Right lung (tissue), 10 donors: ENCODE measurements around the gene APOO. TPM values are rescaled to one million over a fixed set of nuclear protein-coding genes. Genes with fewer than 3 reads are reported as not detected.

Source experiments
- DNase-seq, 2 donors: peaks; one replicate each; pipeline ENCODE4 v3.0.0-alpha.2; 2013
- long read RNA-seq, 8 donors: transcript quantifications; one replicate each; lab custom pipeline, GENCODE V29; 2026
- polyA plus RNA-seq, 5 donors: library from polyadenylated mRNA; unstranded; fragments of 120-200 nt; gene quantifications; one replicate each; pipeline versions ENCODE4 v1.2.1 to v1.2.3, GENCODE V29; 2013; ENCODE audit warnings: inconsistent platforms in 1 of 5, low replicate concordance in 1 of 5; ENCODE audit not compliant: insufficient read length in 5 of 5, insufficient read depth in 1 of 5

The APOO gene
- 10 to 100 TPM; 16.8 to 23.6 (median 21.6) TPM for polyA plus RNA-seq
- long read RNA-seq, donor 1, partial matches to known transcripts, result 0 of 3 reads
- long read RNA-seq, donor 1, other reads (novel, unspliced or antisense), result 0 of 3 reads
- long read RNA-seq, donor 2, partial matches to known transcripts, result 0 of 2 reads
- long read RNA-seq, donor 2, other reads (novel, unspliced or antisense), result 0 of 2 reads
- long read RNA-seq, donor 3, partial matches to known transcripts, result 0 of 3 reads
- long read RNA-seq, donor 3, other reads (novel, unspliced or antisense), result 0 of 3 reads
- long read RNA-seq, donor 4, partial matches to known transcripts, result 0 of 3 reads
- long read RNA-seq, donor 4, other reads (novel, unspliced or antisense), result 0 of 3 reads
- long read RNA-seq, donor 5, transcript APOO-201 (9 exons, 1,118 nt), result major isoform, 6 of 8 reads
- long read RNA-seq, donor 5, partial matches to known transcripts, result 0 of 8 reads
- long read RNA-seq, donor 5, other reads (novel, unspliced or antisense), result 0 of 8 reads
- long read RNA-seq, donor 6, transcript APOO-201 (9 exons, 1,118 nt), result major isoform, 5 of 6 reads
- long read RNA-seq, donor 6, partial matches to known transcripts, result 0 of 6 reads
- long read RNA-seq, donor 6, other reads (novel, unspliced or antisense), result 0 of 6 reads
- long read RNA-seq, donor 7, partial matches to known transcripts, result 0 of 2 reads
- long read RNA-seq, donor 7, other reads (novel, unspliced or antisense), result 0 of 2 reads
- long read RNA-seq, donor 8, partial matches to known transcripts, result 53 of 56 reads
- long read RNA-seq, donor 8, other reads (novel, unspliced or antisense), result 0 of 56 reads

DNA sequence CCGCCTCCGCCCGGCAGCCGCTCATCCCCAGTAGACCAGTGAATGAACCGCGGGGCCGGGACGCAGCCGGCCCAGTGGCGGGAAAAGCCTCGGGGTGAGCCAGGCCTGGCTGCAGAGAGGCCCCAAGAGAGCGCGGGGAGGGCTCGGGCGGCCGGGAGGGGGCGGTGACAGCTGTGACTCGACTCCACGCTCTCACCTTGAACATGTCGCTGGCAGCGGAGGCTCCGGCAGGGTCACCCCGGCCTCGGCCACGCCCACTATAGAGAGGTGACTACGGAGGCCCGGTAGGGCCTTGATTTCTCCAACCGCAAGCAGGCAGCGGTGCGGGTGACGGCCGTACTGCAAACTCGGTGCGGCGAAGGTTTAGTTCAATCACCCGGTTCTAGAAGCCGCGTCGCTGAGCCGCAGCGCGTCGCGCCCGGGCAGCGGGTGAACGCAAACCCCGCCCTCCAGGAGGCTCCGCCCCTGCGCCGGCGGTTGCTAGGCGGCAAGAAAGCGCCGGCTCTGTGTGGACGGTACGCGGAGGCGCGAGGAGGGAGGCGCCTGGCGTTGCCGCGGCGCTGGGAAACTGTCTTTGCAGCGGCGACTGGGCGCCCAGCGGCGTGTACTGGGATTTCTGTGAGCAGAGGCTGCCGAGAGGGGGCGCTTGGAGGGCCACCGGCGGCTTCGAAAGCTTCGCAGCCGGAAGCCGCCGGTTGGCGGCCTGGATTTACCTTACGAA lies at the start of gene APOO, which contains the start of gene CXorf58:
APOO (minus strand) TSS at position 441 of the 721 bp plus-strand sequence; CDS start at position 205, 236 bp downstream.
CXorf58 (plus strand) TSS at position 509 of the 721 bp plus-strand sequence. CDS start 2,297 bp downstream, outside the sequence.
- peak; percentile 91 to 92 for DNase-seq

DNA sequence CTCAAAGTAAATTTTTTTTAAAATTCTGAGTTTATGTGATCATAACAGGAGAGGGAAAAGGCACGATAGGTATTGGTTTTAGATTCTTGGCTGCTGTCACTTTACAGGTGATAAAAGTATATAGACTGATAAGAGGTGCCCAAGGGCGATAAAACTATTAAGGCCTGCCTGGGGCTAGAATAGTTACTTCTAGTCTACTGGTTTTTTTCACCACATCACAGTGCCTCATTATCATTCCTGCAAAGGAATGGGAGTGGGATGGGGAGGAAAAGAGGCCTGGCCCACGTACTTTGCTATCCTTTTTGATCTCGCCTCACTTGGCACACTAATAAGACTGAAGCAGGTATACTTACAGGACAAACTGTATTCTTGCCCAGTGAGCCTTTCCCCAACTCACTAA lies 46.7 kb upstream of the APOO start:
- no peak for DNase-seq

DNA sequence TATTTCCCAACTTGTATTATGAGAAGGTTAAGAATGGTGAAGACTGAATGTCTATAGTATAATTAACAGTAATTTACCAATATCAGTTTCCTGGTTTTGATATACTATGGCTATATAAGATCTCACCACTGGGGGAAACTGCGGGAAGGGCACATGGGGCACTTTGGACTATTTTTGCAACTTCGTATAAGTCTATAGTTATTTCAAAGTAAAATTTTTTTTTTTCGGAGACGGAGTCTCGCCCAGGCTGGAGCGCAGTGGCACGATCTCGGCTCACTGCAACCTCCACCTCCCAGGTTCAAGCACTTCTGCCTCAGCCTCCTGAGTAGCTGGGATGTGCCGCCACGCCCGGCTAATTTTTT lies 46.2 kb upstream of the APOO start:
- DNase-seq, result no peak

- no peak for DNase-seq
Measured at GRCh38 chrX:23952984-23953907, 45.5 kb upstream of the APOO start.

DNA sequence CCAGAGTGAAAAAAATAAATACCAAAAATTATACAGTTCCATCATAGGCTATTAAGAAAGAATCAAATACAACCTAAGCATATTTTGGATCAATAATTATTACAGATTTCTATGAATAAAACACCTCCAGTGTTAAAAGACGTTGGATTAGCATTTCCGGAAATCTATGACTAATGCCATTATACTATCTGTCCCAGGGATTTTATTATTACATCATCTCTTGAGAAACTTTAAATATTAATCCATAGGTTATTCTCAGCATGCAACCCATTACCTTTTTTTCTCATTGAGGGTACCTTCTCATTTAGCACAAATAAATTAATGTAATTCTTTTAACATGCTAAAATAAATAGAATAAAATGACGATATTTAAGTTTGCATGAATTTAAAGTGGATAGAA lies 44.7 kb upstream of the APOO start:
- DNase-seq, result no peak

- no peak for DNase-seq
Measured at GRCh38 chrX:23945206-23945605, 37.5 kb upstream of the APOO start.

DNA sequence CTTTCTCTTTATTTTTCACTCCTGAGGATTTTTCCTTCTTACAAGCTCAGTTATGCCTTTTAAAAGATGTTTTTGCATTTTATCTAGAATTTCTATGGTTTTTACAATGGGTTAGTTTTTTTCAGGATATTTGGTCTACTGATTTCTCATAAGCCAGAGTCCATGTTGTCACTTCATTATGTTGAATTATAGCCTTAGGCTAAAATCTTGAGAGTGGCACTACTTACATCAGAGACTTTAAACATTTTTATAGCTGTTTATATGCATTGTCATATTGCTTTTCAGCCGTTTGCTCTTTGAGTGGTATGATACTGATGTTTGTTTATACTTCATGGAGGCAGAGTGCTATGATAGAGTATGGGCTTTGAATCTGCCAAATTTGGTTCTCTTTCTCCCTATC lies 36.5 kb upstream of the APOO start:
- DNase-seq, result no peak

GRCh38 chrX:23939203-23939602 lies 31.5 kb upstream of the APOO start:
- DNase-seq, result no peak

DNA sequence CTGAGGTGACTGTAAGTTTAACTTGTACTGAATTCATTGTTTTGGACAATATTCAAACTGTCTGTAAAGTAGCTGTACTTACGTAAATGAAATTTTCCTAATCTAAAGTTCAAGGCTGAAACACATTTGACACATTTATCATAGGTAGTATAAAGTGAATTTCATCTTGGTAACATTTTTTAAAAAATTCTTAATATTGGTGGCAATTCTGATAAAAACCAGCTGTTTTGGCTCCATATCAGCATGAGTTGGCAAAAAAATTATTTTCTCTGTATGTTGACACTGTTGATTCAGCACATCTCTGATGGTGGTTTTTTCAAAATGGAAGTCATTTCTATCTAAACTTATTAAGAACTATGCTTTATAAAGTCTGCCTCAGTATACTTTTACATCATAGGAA lies 31.0 kb upstream of the APOO start:
- no peak for DNase-seq

- DNase-seq, result no peak
Measured at GRCh38 chrX:23937100-23937499, 29.4 kb upstream of the APOO start.

- no peak for DNase-seq
Measured at GRCh38 chrX:23936180-23936579, 28.4 kb upstream of the APOO start.

DNA sequence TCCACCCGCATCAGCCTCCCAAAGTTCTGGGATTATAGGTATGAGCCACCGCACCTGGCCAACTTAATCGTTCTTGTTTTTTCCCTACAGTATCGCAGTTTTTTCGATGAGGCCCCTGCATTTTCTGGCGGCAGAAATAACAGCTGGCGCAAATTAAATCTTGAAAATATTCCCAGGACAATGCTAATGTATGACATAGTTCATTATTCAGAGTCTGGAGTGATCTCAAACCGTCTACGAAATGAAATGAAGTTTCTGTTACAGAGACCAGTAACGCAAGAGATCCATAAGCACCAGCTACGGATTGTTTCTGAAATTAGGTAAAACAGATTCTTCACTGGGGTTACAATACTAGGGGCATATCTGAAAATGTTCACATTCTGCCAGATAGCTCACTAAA lies 27.4 kb upstream of the APOO start:
- DNase-seq, result no peak

GRCh38 chrX:23932046-23932445 lies 24.3 kb upstream of the APOO start:
- DNase-seq, result no peak

DNA sequence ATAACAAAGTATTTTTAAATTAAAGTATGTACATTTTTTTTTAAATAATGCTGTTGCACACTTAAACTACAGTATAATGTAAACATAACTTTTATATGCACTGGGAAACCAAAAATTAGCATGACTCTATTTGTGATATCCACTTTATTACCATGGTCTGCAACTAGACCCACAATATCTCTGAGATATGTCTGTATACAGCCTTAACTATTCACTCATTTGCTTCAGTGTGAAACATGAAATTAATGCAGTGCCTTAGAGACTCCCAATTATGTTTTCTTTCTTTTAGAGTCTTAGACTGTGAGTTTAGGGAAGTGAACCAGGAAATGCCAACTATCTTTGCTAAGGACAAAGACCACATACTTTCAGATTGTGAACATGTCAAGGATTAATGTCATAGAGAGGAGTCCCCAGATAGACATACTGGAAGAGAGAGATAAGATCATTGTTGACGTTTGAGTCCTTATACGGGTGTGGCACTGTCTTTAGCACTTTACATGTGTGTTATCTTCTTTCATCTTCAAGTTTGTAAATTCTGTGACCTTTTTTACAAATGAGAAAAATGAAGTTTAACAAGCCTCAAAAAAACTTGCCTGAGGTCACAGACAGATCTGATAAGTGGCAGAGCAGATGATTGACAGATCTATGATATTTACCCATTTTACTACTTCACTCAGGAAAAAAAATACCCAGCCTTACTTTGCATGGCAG lies 23.3 kb upstream of the APOO start:
- no peak for DNase-seq

- DNase-seq, result no peak
Measured at GRCh38 chrX:23926015-23926414, 18.3 kb upstream of the APOO start.

- DNase-seq, result no peak
Measured at GRCh38 chrX:23919706-23920320, 12.1 kb upstream of the APOO start.

GRCh38 chrX:23919148-23919547 lies 11.4 kb upstream of the APOO start:
- DNase-seq, result no peak

DNA sequence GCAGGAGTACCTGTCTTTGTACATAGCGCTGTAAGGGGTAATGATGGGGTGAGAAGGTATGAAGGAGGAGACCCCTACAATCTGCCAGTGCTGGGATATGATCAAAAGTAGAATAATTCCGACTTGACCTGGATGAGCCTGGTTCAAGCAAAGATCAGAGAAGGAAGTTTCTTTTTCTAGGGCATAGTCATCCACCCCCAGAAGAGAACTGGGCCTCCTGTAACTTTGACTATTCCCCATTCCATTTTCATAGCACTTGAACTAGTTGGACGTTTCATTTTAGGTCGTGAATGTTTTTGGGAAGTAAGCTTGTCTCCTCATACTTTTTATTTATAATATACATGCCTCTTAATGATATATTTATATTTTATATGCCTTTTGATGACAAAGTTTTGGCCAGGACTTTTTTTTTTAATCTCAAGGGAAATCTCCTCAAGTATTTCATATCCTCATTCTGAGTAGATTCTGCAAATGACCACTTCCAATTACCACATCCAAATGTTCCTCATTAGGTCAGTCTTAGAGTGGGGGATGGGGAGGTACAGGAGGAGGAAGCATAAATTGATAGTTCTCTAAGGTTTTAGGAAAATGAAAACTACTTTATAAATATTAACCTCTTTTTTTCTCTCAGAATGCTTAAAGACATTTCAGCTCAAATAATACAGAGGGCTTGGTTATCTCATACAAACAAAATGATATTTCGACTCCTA lies 3.5 kb upstream of the APOO start:
- no peak for DNase-seq
